Measurements from ENCODE around the gene MAML3. TPM values are rescaled to one million over a fixed set of nuclear protein-coding genes. Genes with fewer than 3 reads are reported as not detected.

Gene MAML3
- total RNA-seq, 1 donor, result 6.5 TPM

DNA sequence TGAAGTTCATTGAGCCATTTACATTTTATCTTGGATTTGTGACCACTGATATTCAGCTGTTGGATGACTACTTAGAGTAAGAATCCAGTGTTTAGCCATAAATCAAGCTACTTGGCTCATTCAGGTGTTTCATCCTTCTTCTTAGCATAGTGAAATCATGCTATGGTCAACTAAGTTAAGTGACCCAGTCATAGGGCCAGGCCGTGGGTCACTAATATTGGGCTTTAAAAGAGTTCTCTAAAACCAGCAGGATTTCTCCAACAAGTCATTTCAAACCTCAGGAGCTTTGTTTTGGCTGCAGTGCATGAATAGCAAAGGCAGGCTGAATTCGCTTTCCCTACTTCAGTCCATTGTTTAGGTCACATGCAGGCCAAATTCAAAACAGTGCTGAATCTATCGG is 181.0 kb downstream of the MAML3 start:
- no peak for DNase-seq (ENCODE audit: low read depth)
- TF ChIP-seq, protein P1, sequence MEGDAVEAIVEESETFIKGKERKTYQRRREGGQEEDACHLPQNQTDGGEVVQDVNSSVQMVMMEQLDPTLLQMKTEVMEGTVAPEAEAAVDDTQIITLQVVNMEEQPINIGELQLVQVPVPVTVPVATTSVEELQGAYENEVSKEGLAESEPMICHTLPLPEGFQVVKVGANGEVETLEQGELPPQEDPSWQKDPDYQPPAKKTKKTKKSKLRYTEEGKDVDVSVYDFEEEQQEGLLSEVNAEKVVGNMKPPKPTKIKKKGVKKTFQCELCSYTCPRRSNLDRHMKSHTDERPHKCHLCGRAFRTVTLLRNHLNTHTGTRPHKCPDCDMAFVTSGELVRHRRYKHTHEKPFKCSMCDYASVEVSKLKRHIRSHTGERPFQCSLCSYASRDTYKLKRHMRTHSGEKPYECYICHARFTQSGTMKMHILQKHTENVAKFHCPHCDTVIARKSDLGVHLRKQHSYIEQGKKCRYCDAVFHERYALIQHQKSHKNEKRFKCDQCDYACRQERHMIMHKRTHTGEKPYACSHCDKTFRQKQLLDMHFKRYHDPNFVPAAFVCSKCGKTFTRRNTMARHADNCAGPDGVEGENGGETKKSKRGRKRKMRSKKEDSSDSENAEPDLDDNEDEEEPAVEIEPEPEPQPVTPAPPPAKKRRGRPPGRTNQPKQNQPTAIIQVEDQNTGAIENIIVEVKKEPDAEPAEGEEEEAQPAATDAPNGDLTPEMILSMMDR (IDR thresholded peaks at IDR 0.05; ENCODE audit: insufficient read depth, low read depth, low read length), result no peak

GRCh38 chr4:139972305-139972704 is 181.7 kb downstream of the MAML3 start:
- TF ChIP-seq, protein P1 (IDR thresholded peaks at IDR 0.05; ENCODE audit: insufficient read depth, low read depth, low read length), result no peak
- no peak overlapping the region for H3K4me3 ChIP-seq (ENCODE audit: low read depth, low read length)
- DNase-seq (ENCODE audit: low read depth), result no peak

More for the DNA sequence above, 181.0 kb downstream of the MAML3 start:
- H3K4me3 ChIP-seq (ENCODE audit: low read depth, low read length), result no peak overlapping the region

DNA sequence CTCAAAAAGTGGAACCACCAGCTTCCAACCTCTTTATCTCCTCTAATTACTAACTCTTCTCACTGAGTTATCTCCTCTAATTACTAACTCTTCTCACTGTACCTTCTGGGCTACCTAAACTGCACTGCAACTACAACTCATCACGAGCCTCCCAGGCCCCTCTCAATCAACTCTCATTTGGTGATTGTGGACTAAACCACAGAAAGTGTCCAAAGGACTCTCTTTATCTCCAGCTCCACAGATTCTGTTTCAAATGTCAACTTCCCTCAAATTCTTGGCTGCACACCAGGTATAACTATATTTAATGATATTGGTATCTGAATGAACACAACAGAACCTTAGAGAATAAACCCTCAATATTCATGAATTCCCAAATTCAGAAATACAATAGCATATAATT is 182.9 kb downstream of the MAML3 start:
- no peak for DNase-seq (ENCODE audit: low read depth)
- TF ChIP-seq, protein P1 (IDR thresholded peaks at IDR 0.05; ENCODE audit: insufficient read depth, low read depth, low read length), result no peak
- no peak overlapping the region for H3K4me3 ChIP-seq (ENCODE audit: low read depth, low read length)

GRCh38 chr4:139969635-139970266 is 184.2 kb downstream of the MAML3 start:
- TF ChIP-seq, protein P1 (IDR thresholded peaks at IDR 0.05; ENCODE audit: insufficient read depth, low read depth, low read length), result no peak
- DNase-seq (ENCODE audit: low read depth), result no peak
- no peak overlapping the region for H3K4me3 ChIP-seq (ENCODE audit: low read depth, low read length)

GRCh38 chr4:139968831-139969230 is 185.2 kb downstream of the MAML3 start:
- DNase-seq (ENCODE audit: low read depth), result no peak
- H3K4me3 ChIP-seq (ENCODE audit: low read depth, low read length), result no peak overlapping the region
- TF ChIP-seq, protein P1 (IDR thresholded peaks at IDR 0.05; ENCODE audit: insufficient read depth, low read depth, low read length), result no peak

DNA sequence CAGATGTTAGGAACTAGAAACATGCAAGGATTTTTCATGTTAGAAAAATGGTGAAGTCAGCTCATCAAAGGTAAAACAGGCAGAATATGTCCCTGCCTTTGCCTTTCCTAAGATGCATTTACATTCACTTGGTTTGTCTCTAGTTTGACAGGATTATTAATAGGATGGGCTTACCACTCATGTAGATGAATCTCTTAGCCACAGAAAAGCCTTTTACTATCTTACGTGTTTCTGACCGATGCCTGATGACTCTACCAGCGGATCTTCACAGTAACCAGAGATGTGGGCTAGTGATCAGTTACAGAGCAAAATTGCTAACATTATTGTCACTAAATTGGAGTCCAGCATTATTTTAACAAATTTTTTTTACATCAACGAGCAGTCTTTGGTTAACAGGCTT is 187.6 kb downstream of the MAML3 start:
- no peak overlapping the region for H3K4me3 ChIP-seq (ENCODE audit: low read depth, low read length)
- no peak for DNase-seq (ENCODE audit: low read depth)
- TF ChIP-seq, protein P1 (IDR thresholded peaks at IDR 0.05; ENCODE audit: insufficient read depth, low read depth, low read length), result no peak

GRCh38 chr4:139965789-139966188 is 188.2 kb downstream of the MAML3 start:
- DNase-seq (ENCODE audit: low read depth), result no peak
- TF ChIP-seq, protein P1 (IDR thresholded peaks at IDR 0.05; ENCODE audit: insufficient read depth, low read depth, low read length), result no peak
- H3K4me3 ChIP-seq (ENCODE audit: low read depth, low read length), result no peak overlapping the region

All from fibroblast of villous mesenchyme (primary cell).